GM20000 (cell line): ENCODE measurements around the gene TP53TG3.
"Not testable (repeated sequence)": the region's sequence is repeated elsewhere in the genome, so short reads cannot be mapped to it uniquely, and the experiment has no call there.

Source experiments
- DNase-seq: peaks from one replicate; pipeline ENCODE4 v3.0.0; 2012; ENCODE audit warnings: low spot score

TP53TG3 gene

GRCh38 chr16:32676065-32676464, at the start of gene TP53TG3:
TSS of gene TP53TG3 (minus strand) at chr16:32676165. CDS start at chr16:32676097, 68 bp downstream.
- not testable (repeated sequence) for DNase-seq

- not testable (repeated sequence) for DNase-seq
Observed at GRCh38 chr16:32650876-32651275, 25.1 kb downstream of the TP53TG3 start.

GRCh38 chr16:32647562-32647961, 28.4 kb downstream of the TP53TG3 start:
- DNase-seq = not testable (repeated sequence)

- not testable (repeated sequence) for DNase-seq
Observed at GRCh38 chr16:32646780-32647179, 29.2 kb downstream of the TP53TG3 start.

GRCh38 chr16:32646177-32646576, 29.8 kb downstream of the TP53TG3 start:
- DNase-seq = not testable (repeated sequence)

- not testable (repeated sequence) for DNase-seq
Observed at GRCh38 chr16:32645278-32645908, 30.6 kb downstream of the TP53TG3 start.

GRCh38 chr16:32644715-32645114, 31.2 kb downstream of the TP53TG3 start:
- not testable (repeated sequence) for DNase-seq

GRCh38 chr16:32637614-32638013, 38.4 kb downstream of the TP53TG3 start:
- DNase-seq = not testable (repeated sequence)

GRCh38 chr16:32632096-32632495, 43.9 kb downstream of the TP53TG3 start:
- DNase-seq = not testable (repeated sequence)
